Neural cell (in vitro differentiated cells): Measurements from ENCODE around the gene GGT5.
"Not testable (repeated sequence)": the region's sequence is repeated elsewhere in the genome, so short reads cannot be mapped to it uniquely, and the experiment has no call there.

ENCODE experiments used
- TAF1 ChIP-seq: IDR thresholded peaks from 2 replicates; pipeline ENCODE4 v1.6.1; 2012; ENCODE audit warnings: low read depth
- TF ChIP-seq, protein P1 (sequence below): fragments of 450-650 bp; IDR thresholded peaks from 2 replicates; pipeline ENCODE4 v1.5.1; 2014; ENCODE audit warnings: antibody characterized with exemption, mild to moderate bottlenecking, moderate library complexity; ENCODE audit not compliant: poor library complexity, severe bottlenecking

GRCh38 chr22:24266495-24266894 is 21.6 kb upstream of the GGT5 start:
- TF ChIP-seq, protein P1, sequence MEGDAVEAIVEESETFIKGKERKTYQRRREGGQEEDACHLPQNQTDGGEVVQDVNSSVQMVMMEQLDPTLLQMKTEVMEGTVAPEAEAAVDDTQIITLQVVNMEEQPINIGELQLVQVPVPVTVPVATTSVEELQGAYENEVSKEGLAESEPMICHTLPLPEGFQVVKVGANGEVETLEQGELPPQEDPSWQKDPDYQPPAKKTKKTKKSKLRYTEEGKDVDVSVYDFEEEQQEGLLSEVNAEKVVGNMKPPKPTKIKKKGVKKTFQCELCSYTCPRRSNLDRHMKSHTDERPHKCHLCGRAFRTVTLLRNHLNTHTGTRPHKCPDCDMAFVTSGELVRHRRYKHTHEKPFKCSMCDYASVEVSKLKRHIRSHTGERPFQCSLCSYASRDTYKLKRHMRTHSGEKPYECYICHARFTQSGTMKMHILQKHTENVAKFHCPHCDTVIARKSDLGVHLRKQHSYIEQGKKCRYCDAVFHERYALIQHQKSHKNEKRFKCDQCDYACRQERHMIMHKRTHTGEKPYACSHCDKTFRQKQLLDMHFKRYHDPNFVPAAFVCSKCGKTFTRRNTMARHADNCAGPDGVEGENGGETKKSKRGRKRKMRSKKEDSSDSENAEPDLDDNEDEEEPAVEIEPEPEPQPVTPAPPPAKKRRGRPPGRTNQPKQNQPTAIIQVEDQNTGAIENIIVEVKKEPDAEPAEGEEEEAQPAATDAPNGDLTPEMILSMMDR, result not testable (repeated sequence)
- TF ChIP-seq TAF1, result not testable (repeated sequence)
